SK-N-DZ (cell line): ENCODE results near the gene MAN2A1. TPM values are rescaled to one million over a fixed set of nuclear protein-coding genes. Genes with fewer than 3 reads are reported as not detected.

Experiments used
- DNase-seq: peaks from one replicate; pipeline ENCODE4 v3.0.0-alpha.2; 2015; ENCODE audit warnings: low spot score
- polyA plus RNA-seq, 2 experiments: library from polyadenylated mRNA; depleted of rRNA; stranded (reverse); fragments of >200 nt; gene quantifications; 2 replicates each; pipeline ENCODE4 v1.2.3, GENCODE V29; 2014

MAN2A1 gene
- 11.3 and 16.4 TPM in 2 replicates for polyA plus RNA-seq (2014; cell fraction: cytosol; rRNA removed)
- polyA plus RNA-seq (2014; cell fraction: nucleus; rRNA removed) = 30.4 and 38.8 TPM in 2 replicates

GRCh38 chr5:109689740-109690241, at the start of gene MAN2A1:
TSS of gene MAN2A1 (plus strand) at chr5:109689927. CDS start at chr5:109690418, 491 bp downstream.
- peak; percentile 73 for DNase-seq

GRCh38 chr5:109640976-109641375, 48.8 kb upstream of the MAN2A1 start:
- DNase-seq = no peak

GRCh38 chr5:109643791-109644350, 45.9 kb upstream of the MAN2A1 start:
- no peak for DNase-seq

- DNase-seq = no peak
Measured at GRCh38 chr5:109644829-109645228, 44.9 kb upstream of the MAN2A1 start.

GRCh38 chr5:109645707-109646192, 44.0 kb upstream of the MAN2A1 start:
- peak; percentile 89 for DNase-seq

- peak; percentile 55 for DNase-seq
Measured at GRCh38 chr5:109649318-109649717, 40.4 kb upstream of the MAN2A1 start.

- DNase-seq = no peak
Measured at GRCh38 chr5:109650493-109650892, 39.2 kb upstream of the MAN2A1 start.

GRCh38 chr5:109652096-109652495, 37.6 kb upstream of the MAN2A1 start:
- DNase-seq = no peak

- DNase-seq = no peak
Measured at GRCh38 chr5:109653042-109653441, 36.7 kb upstream of the MAN2A1 start.

GRCh38 chr5:109653561-109654239, 36.0 kb upstream of the MAN2A1 start:
- no peak for DNase-seq

GRCh38 chr5:109654455-109654854, 35.3 kb upstream of the MAN2A1 start:
- DNase-seq = no peak

- DNase-seq = no peak
Measured at GRCh38 chr5:109655841-109656240, 33.9 kb upstream of the MAN2A1 start.

- DNase-seq = no peak
Measured at GRCh38 chr5:109656829-109657228, 32.9 kb upstream of the MAN2A1 start.

- DNase-seq = no peak
Measured at GRCh38 chr5:109659901-109660300, 29.8 kb upstream of the MAN2A1 start.

- DNase-seq = no peak
Measured at GRCh38 chr5:109660301-109660700, 29.4 kb upstream of the MAN2A1 start.

GRCh38 chr5:109668237-109668636, 21.5 kb upstream of the MAN2A1 start:
- no peak for DNase-seq

GRCh38 chr5:109668668-109669422, 20.9 kb upstream of the MAN2A1 start:
- DNase-seq = no peak

GRCh38 chr5:109669991-109670706, 19.6 kb upstream of the MAN2A1 start:
- DNase-seq = no peak

GRCh38 chr5:109671136-109671535, 18.6 kb upstream of the MAN2A1 start:
- DNase-seq = no peak

- no peak for DNase-seq
Measured at GRCh38 chr5:109674596-109674995, 15.1 kb upstream of the MAN2A1 start.

- DNase-seq = no peak
Measured at GRCh38 chr5:109676920-109677319, 12.8 kb upstream of the MAN2A1 start.

GRCh38 chr5:109678447-109678846, 11.3 kb upstream of the MAN2A1 start:
- DNase-seq = peak; percentile 29
